Upper lobe of left lung (tissue), 4 donors: Measurements from ENCODE around the gene TECTA.

ENCODE experiments used
- CTCF ChIP-seq, 6 experiments: fragments of 450-650 bp in 4 of 6; fragments of 200-600 bp in 2 of 6; sonication (generic) in 2 of 6; IDR thresholded peaks; one replicate each; pipeline ENCODE4 v1.5.1; 2016 to 2019; ENCODE audit warnings: antibody characterized with exemption in 6 of 6
- EP300 ChIP-seq, 4 donors: sonication (generic); formaldehyde crosslinking; IDR thresholded peaks; one replicate each; pipeline ENCODE4 v1.5.1; 2017; ENCODE audit warnings: antibody characterized with exemption in 4 of 4, control low read depth in 2 of 4
- POLR2A ChIP-seq, 4 donors: fragments of 450-650 bp; IDR thresholded peaks; one replicate each; pipeline ENCODE4 v1.5.1; 2016 to 2017; ENCODE audit warnings: antibody characterized with exemption in 4 of 4, mild to moderate bottlenecking in 2 of 4
- POLR2AphosphoS5 ChIP-seq, 2 donors: sonication (generic); formaldehyde crosslinking; IDR thresholded peaks; one replicate each; pipeline ENCODE4 v1.5.1; 2017; ENCODE audit warnings: antibody characterized with exemption in 2 of 2

GRCh38 chr11:121191818-121192217 lies 90.8 kb downstream of the TECTA start:
- no peak for TF ChIP-seq EP300 (IDR thresholded peaks at IDR 0.05)
- no peak for TF ChIP-seq CTCF (IDR thresholded peaks at IDR 0.05)
- no peak for TF ChIP-seq POLR2AphosphoS5 (IDR thresholded peaks at IDR 0.05)
- TF ChIP-seq POLR2A (IDR thresholded peaks at IDR 0.05) = no peak
